Prostate gland (tissue), 2 donors: Measurements from ENCODE around the gene RGS7. TPM values are rescaled to one million over a fixed set of nuclear protein-coding genes. Genes with fewer than 3 reads are reported as not detected.

Experiments
- DNase-seq: peaks from one replicate; pipeline ENCODE4 v3.0.0-alpha.2; 2019; ENCODE audit warnings: low spot score
- H3K27ac ChIP-seq, 2 donors: fragments of 200-600 bp; sonication (generic); 2 replicates each; pipeline ENCODE4 v1.5.1; 2017 to 2019
- H3K27me3 ChIP-seq: fragments of 200-600 bp; sonication (generic); replicated peaks from 2 replicates; pipeline ENCODE4 v1.5.1; 2019; ENCODE audit not compliant: insufficient read depth
- H3K36me3 ChIP-seq, 2 donors: fragments of 200-600 bp; sonication (generic); 1 replicate in 1 of 2; 2 replicates in 1 of 2; pipeline versions ENCODE4 v1.5.1 to v1.8.1; 2017 to 2019
- H3K4me1 ChIP-seq: fragments of 200-600 bp; sonication (generic); replicated peaks from 2 replicates; pipeline ENCODE4 v1.5.1; 2019
- H3K4me3 ChIP-seq, 2 donors: fragments of 200-600 bp; sonication (generic); 2 replicates each; pipeline ENCODE4 v1.5.1; 2017 to 2019
- H3K9me3 ChIP-seq: fragments of 200-600 bp; sonication (generic); 2 replicates; pipeline ENCODE4 v1.5.1; 2017
- POLR2A ChIP-seq: fragments of 450-650 bp; IDR thresholded peaks from one replicate; pipeline ENCODE4 v1.6.1; 2016; ENCODE audit warnings: antibody characterized with exemption, mild to moderate bottlenecking
- POLR2AphosphoS5 ChIP-seq: sonication (generic); formaldehyde crosslinking; IDR thresholded peaks from one replicate; pipeline ENCODE4 v1.6.1; 2017; ENCODE audit warnings: antibody characterized with exemption
- WGBS: methylation state at CpG from one replicate; pipeline ENCODE4 v1.1.5; 2018; 5-methylcytosine and 5-hydroxymethylcytosine counted together
- intact Hi-C: fragments of 100-400 bp; cut with DNase I; formaldehyde crosslinking; loops from one replicate; pipeline ENCODE4 v1.14.2; 2022
- total RNA-seq, 2 donors: library from RNA; depleted of rRNA; stranded (reverse); fragments of >200 nt; gene quantifications; one replicate each; pipeline ENCODE4 v1.1.0, GENCODE V29; 2016
- TF ChIP-seq, protein P1 (sequence below), 4 experiments: fragments of 200-600 bp in 2 of 4; fragments of 450-650 bp in 2 of 4; sonication (generic) in 2 of 4; IDR thresholded peaks; 1 replicate in 3 of 4; 2 replicates in 1 of 4; pipeline ENCODE4 v1.5.1; 2016 to 2019; ENCODE audit warnings: antibody characterized with exemption in 4 of 4, mild to moderate bottlenecking in 2 of 4, moderate library complexity in 2 of 4

RGS7 gene
- total RNA-seq, 2 donors from 2014 or later: 0.32 to 1.3 TPM

DNA sequence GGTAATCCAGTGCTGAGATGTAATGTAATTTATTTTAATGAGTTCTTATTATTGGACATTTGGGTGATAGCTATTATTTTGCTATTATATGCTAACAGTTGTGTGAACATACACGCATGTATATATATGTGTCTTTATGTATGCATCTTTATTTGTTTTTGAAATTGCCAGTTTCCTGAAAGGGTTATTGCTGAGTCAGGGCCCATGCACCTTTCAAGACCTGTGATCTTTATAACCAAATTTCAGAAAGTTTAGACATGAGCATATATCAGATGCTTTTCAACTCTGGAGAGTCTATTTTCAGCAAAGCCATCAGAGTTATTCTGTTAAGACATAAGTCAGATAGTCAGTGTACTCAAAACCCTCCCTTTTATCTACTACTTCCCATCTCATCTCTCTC lies 479.4 kb downstream of the RGS7 start:
- intact Hi-C loops: no loop called here
- Histone ChIP-seq H3K9me3 (no peaks in the 10 kb centered on the region), H3K36me3 (no peaks in the 10 kb centered on the region), H3K4me3 (no peak overlapping the region), H3K27me3 (no peaks in the 10 kb centered on the region), H3K4me1 (no peaks in the 10 kb centered on the region), H3K27ac (no peak overlapping the region)
- 96% methylated on average over 1 of the region's 1 CpG for WGBS
- DNase-seq: no peak
- TF ChIP-seq POLR2AphosphoS5 (no peak), POLR2A (no peak)
- TF ChIP-seq, protein P1, sequence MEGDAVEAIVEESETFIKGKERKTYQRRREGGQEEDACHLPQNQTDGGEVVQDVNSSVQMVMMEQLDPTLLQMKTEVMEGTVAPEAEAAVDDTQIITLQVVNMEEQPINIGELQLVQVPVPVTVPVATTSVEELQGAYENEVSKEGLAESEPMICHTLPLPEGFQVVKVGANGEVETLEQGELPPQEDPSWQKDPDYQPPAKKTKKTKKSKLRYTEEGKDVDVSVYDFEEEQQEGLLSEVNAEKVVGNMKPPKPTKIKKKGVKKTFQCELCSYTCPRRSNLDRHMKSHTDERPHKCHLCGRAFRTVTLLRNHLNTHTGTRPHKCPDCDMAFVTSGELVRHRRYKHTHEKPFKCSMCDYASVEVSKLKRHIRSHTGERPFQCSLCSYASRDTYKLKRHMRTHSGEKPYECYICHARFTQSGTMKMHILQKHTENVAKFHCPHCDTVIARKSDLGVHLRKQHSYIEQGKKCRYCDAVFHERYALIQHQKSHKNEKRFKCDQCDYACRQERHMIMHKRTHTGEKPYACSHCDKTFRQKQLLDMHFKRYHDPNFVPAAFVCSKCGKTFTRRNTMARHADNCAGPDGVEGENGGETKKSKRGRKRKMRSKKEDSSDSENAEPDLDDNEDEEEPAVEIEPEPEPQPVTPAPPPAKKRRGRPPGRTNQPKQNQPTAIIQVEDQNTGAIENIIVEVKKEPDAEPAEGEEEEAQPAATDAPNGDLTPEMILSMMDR (IDR thresholded peaks at IDR 0.05): no peak

- Histone ChIP-seq H3K27me3 (no peaks in the 10 kb centered on the region), H3K4me1 (no peaks in the 10 kb centered on the region), H3K27ac (no peak overlapping the region), H3K9me3 (no peaks in the 10 kb centered on the region), H3K36me3 (no peaks in the 10 kb centered on the region), H3K4me3 (no peak overlapping the region)
- WGBS: 88% methylated on average over 4 of the region's 4 CpGs
- TF ChIP-seq, protein P1 (IDR thresholded peaks at IDR 0.05): no peak
- no peak for TF ChIP-seq POLR2A
- no peak for TF ChIP-seq POLR2AphosphoS5
- DNase-seq: no peak
- intact Hi-C loops: no loop called here
Measured at GRCh38 chr1:240876071-240876470, 480.9 kb downstream of the RGS7 start.

- no peak for TF ChIP-seq POLR2A
- TF ChIP-seq, protein P1 (IDR thresholded peaks at IDR 0.05): no peak
- TF ChIP-seq POLR2AphosphoS5: no peak
- WGBS: 87% methylated on average over 3 of the region's 3 CpGs
- no peaks in the 10 kb centered on the region for H3K9me3 ChIP-seq
- H3K27me3 ChIP-seq: no peaks in the 10 kb centered on the region
- H3K36me3 ChIP-seq: no peaks in the 10 kb centered on the region
- no peak overlapping the region for H3K27ac ChIP-seq
- H3K4me3 ChIP-seq: no peak overlapping the region
- no peak for DNase-seq
- intact Hi-C loops: no loop called here
- H3K4me1 ChIP-seq: no peaks in the 10 kb centered on the region
Measured at GRCh38 chr1:240869071-240869470, 487.9 kb downstream of the RGS7 start.

DNA sequence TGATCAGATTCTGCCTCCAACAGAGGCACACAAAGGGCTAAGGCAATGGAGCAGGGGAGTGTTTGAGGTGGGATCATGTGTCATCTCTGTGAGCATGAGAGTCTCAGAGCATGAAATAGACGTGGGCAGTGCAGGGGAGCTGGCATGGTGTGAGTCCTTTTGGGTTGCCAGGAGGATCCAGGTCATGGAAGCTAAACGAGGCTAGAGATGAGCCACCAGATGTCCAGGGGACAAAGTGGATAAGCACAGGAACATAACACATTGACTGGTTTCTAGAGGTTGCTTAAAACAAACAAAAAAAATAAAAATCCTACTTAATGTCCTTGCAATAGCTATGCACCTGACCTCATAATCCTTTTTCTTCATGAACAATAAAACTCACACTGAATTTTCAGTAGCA lies 490.3 kb downstream of the RGS7 start:
- no peaks in the 10 kb centered on the region for H3K27me3 ChIP-seq
- H3K4me1 ChIP-seq: no peaks in the 10 kb centered on the region
- no peak for DNase-seq
- intact Hi-C loops: no loop called here
- TF ChIP-seq POLR2A (no peak), POLR2AphosphoS5 (no peak)
- TF ChIP-seq, protein P1 (IDR thresholded peaks at IDR 0.05): no peak
- 58% methylated on average over 2 of the region's 2 CpGs for WGBS
- no peaks in the 10 kb centered on the region for H3K36me3 ChIP-seq
- H3K27ac ChIP-seq: no peak overlapping the region
- H3K4me3 ChIP-seq: no peak overlapping the region
- no peaks in the 10 kb centered on the region for H3K9me3 ChIP-seq

GRCh38 chr1:240860023-240860422 lies 497.0 kb downstream of the RGS7 start:
- Histone ChIP-seq H3K9me3 (no peaks in the 10 kb centered on the region), H3K27me3 (no peaks in the 10 kb centered on the region), H3K36me3 (no peaks in the 10 kb centered on the region), H3K27ac (no peak overlapping the region), H3K4me1 (no peaks in the 10 kb centered on the region), H3K4me3 (no peak overlapping the region)
- intact Hi-C loops: no loop called here
- WGBS: 71% methylated on average over 3 of the region's 3 CpGs
- DNase-seq: no peak
- TF ChIP-seq, protein P1 (IDR thresholded peaks at IDR 0.05): no peak
- TF ChIP-seq POLR2A (no peak), POLR2AphosphoS5 (no peak)
